HEK293 (cell line): ENCODE data around the gene PRRT1.

Experiments used
- CTCF ChIA-PET: fragments of 350-600 bp; formaldehyde crosslinking; extraction: SDS; loops from one replicate; lab custom pipeline; 2021; ENCODE audit warnings: antibody characterized with exemption; lab: Yijun Ruan, JAX
- POLR2A ChIA-PET: fragments of 300-600 bp; formaldehyde crosslinking; extraction: SDS; loops from one replicate; lab custom pipeline; 2020; ENCODE audit warnings: antibody characterized with exemption, inconsistent platforms; lab: Yijun Ruan, JAX
- H3K27ac ChIP-seq: fragments of 200-500 bp; sonication (Bioruptor generic); 2 replicates; pipeline ENCODE4 v1.5.1; 2014; ENCODE audit warnings: low read depth, low read length, control low read depth, inconsistent platforms; ENCODE audit errors: extremely low read depth
- H3K36me3 ChIP-seq, 2 experiments: fragments of 200-500 bp in 1 of 2; sonication (Bioruptor generic) in 1 of 2; 1 replicate in 1 of 2; 2 replicates in 1 of 2; pipeline ENCODE4 v1.5.1; 2014 to 2017; ENCODE audit warnings: inconsistent platforms in 2 of 2, low read length in 2 of 2; ENCODE audit not compliant: control insufficient read depth in 2 of 2, insufficient read depth in 1 of 2
- H3K4me1 ChIP-seq: fragments of 200-500 bp; sonication (Bioruptor generic); 2 replicates; pipeline ENCODE4 v1.5.1; 2014; ENCODE audit warnings: mild to moderate bottlenecking, low read length, inconsistent platforms; ENCODE audit not compliant: control insufficient read depth, insufficient read depth
- H3K4me3 ChIP-seq: 2 replicates; pipeline ENCODE4 v1.5.1; 2011; ENCODE audit warnings: low read depth, mild to moderate bottlenecking, control low read depth, low read length, moderate library complexity
- H3K9me3 ChIP-seq: fragments of 200-500 bp; sonication (Bioruptor generic); 2 replicates; pipeline ENCODE4 v1.5.1; 2014; ENCODE audit warnings: low read depth, low read length, inconsistent platforms; ENCODE audit not compliant: control insufficient read depth, insufficient read depth
- BCL11A ChIP-seq: fragments of 450-650 bp; formaldehyde crosslinking; IDR thresholded peaks from 2 replicates; pipeline ENCODE4 v1.5.1; 2016; ENCODE audit warnings: low read depth, missing biosample characterization, missing genetic modification characterization
- EGR2 ChIP-seq: fragments of 450-650 bp; formaldehyde crosslinking; IDR thresholded peaks from 2 replicates; pipeline ENCODE4 v1.5.1; 2016; ENCODE audit warnings: low read depth, missing biosample characterization, missing genetic modification characterization
- GLIS1 ChIP-seq: fragments of 450-650 bp; formaldehyde crosslinking; IDR thresholded peaks from 2 replicates; pipeline ENCODE4 v1.5.1; 2016; ENCODE audit warnings: missing biosample characterization, missing genetic modification characterization
- KLF8 ChIP-seq: fragments of 450-650 bp; formaldehyde crosslinking; IDR thresholded peaks from 2 replicates; pipeline ENCODE4 v1.5.1; 2016; ENCODE audit warnings: missing biosample characterization, missing genetic modification characterization
- ZBTB48 ChIP-seq: fragments of 450-650 bp; formaldehyde crosslinking; IDR thresholded peaks from 2 replicates; pipeline ENCODE4 v1.5.1; 2016; ENCODE audit warnings: missing biosample characterization, missing genetic modification characterization
- ZFP3 ChIP-seq: fragments of 450-650 bp; formaldehyde crosslinking; IDR thresholded peaks from 2 replicates; pipeline ENCODE4 v1.5.1; 2016; ENCODE audit warnings: low read depth, missing biosample characterization, missing genetic modification characterization
- ZNF157 ChIP-seq: fragments of 450-650 bp; formaldehyde crosslinking; IDR thresholded peaks from 2 replicates; pipeline ENCODE4 v1.5.1; 2016; ENCODE audit warnings: missing biosample characterization, missing genetic modification characterization
- ZNF175 ChIP-seq: fragments of 450-650 bp; formaldehyde crosslinking; IDR thresholded peaks from 2 replicates; pipeline ENCODE4 v1.5.1; 2016; ENCODE audit warnings: missing biosample characterization, missing genetic modification characterization
- ZNF223 ChIP-seq: fragments of 450-650 bp; formaldehyde crosslinking; IDR thresholded peaks from 2 replicates; pipeline ENCODE4 v1.5.1; 2016; ENCODE audit warnings: missing biosample characterization, missing genetic modification characterization
- ZNF24 ChIP-seq: fragments of 450-650 bp; formaldehyde crosslinking; IDR thresholded peaks from 2 replicates; pipeline ENCODE4 v1.5.1; 2016; ENCODE audit warnings: missing biosample characterization, missing genetic modification characterization
- ZNF335 ChIP-seq: fragments of 450-650 bp; formaldehyde crosslinking; conservative IDR thresholded peaks from 2 replicates; pipeline ENCODE4 v1.5.1; 2016; ENCODE audit warnings: missing biosample characterization, missing genetic modification characterization
- ZNF354C ChIP-seq: fragments of 450-650 bp; formaldehyde crosslinking; IDR thresholded peaks from 2 replicates; pipeline ENCODE4 v1.5.1; 2016; ENCODE audit warnings: missing biosample characterization, missing genetic modification characterization, low read depth, borderline replicate concordance
- ZNF391 ChIP-seq: fragments of 450-650 bp; formaldehyde crosslinking; IDR thresholded peaks from 2 replicates; pipeline ENCODE4 v1.5.1; 2016; ENCODE audit warnings: low read depth, missing biosample characterization, missing genetic modification characterization, borderline replicate concordance
- ZNF510 ChIP-seq: fragments of 450-650 bp; formaldehyde crosslinking; IDR thresholded peaks from 2 replicates; pipeline ENCODE4 v1.5.1; 2018; ENCODE audit warnings: mild to moderate bottlenecking, missing genetic modification characterization, missing biosample characterization; ENCODE audit not compliant: insufficient replicate concordance
- ZNF521 ChIP-seq: fragments of 450-650 bp; formaldehyde crosslinking; IDR thresholded peaks from 2 replicates; pipeline ENCODE4 v1.5.1; 2017; ENCODE audit warnings: missing biosample characterization, mild to moderate bottlenecking, missing genetic modification characterization
- ZNF548 ChIP-seq: fragments of 450-650 bp; formaldehyde crosslinking; IDR thresholded peaks from 2 replicates; pipeline ENCODE4 v1.5.1; 2016; ENCODE audit warnings: missing biosample characterization, missing genetic modification characterization
- ZNF621 ChIP-seq: fragments of 450-650 bp; formaldehyde crosslinking; IDR thresholded peaks from 2 replicates; pipeline ENCODE4 v1.5.1; 2017; ENCODE audit warnings: missing biosample characterization, missing genetic modification characterization
- ZNF670 ChIP-seq: fragments of 450-650 bp; formaldehyde crosslinking; IDR thresholded peaks from 2 replicates; pipeline ENCODE4 v1.5.1; 2016; ENCODE audit warnings: missing biosample characterization, missing genetic modification characterization, low read depth
- ZNF677 ChIP-seq: fragments of 450-650 bp; IDR thresholded peaks from 2 replicates; pipeline ENCODE4 v1.5.0; 2018; ENCODE audit warnings: missing biosample characterization, mild to moderate bottlenecking, missing genetic modification characterization, moderate library complexity
- ZNF76 ChIP-seq: fragments of 450-650 bp; formaldehyde crosslinking; IDR thresholded peaks from 2 replicates; pipeline ENCODE4; 2016; ENCODE audit warnings: low read depth, missing biosample characterization, missing genetic modification characterization, borderline replicate concordance
- TF ChIP-seq, protein P1 (sequence below): fragments of 450-650 bp; formaldehyde crosslinking; IDR thresholded peaks from 2 replicates; pipeline ENCODE4 v1.5.1; 2016; ENCODE audit warnings: missing biosample characterization, missing genetic modification characterization
- TF ChIP-seq, protein P2 (sequence below): fragments of 450-650 bp; formaldehyde crosslinking; IDR thresholded peaks from 2 replicates; pipeline ENCODE4 v1.5.1; 2017; ENCODE audit warnings: missing biosample characterization, missing genetic modification characterization
- TF ChIP-seq, protein P3 (sequence below): fragments of 450-650 bp; formaldehyde crosslinking; IDR thresholded peaks from 2 replicates; pipeline ENCODE4 v1.5.1; 2017; ENCODE audit warnings: missing biosample characterization, missing genetic modification characterization

PRRT1 gene

DNA sequence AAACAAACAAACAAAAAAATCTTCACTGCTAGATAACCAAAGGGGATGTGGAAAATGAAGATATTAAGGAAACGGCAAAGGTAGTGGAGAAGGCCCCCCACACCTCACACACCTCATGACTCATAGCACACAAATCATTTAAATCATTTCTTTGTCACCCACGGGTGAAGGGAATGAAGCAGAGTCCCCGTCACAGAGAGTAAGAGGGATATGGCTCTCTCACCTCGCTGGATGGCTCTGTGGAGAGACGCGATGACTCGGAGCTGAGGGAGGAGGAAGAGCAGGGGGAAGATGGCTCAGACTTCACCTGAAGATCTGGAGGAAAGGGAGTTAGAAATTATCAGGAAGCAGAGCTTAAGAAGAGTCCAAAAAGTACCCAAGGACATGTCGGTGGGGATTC lies 24.9 kb downstream of the PRRT1 start (continued):
- TF ChIP-seq, protein P1, sequence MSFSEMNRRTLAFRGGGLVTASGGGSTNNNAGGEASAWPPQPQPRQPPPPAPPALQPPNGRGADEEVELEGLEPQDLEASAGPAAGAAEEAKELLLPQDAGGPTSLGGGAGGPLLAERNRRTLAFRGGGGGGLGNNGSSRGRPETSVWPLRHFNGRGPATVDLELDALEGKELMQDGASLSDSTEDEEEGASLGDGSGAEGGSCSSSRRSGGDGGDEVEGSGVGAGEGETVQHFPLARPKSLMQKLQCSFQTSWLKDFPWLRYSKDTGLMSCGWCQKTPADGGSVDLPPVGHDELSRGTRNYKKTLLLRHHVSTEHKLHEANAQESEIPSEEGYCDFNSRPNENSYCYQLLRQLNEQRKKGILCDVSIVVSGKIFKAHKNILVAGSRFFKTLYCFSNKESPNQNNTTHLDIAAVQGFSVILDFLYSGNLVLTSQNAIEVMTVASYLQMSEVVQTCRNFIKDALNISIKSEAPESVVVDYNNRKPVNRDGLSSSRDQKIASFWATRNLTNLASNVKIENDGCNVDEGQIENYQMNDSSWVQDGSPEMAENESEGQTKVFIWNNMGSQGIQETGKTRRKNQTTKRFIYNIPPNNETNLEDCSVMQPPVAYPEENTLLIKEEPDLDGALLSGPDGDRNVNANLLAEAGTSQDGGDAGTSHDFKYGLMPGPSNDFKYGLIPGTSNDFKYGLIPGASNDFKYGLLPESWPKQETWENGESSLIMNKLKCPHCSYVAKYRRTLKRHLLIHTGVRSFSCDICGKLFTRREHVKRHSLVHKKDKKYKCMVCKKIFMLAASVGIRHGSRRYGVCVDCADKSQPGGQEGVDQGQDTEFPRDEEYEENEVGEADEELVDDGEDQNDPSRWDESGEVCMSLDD = no peak
- TF ChIP-seq ZNF354C (tag by site-specific recombination) (no peak), KLF8 (tag by site-specific recombination) (no peak), ZNF175 (no peak), GLIS1 (no peak), ZNF548 (no peak), ZNF223 (tag by site-specific recombination) (no peak), ZNF670 (tag by site-specific recombination) (no peak)

DNA sequence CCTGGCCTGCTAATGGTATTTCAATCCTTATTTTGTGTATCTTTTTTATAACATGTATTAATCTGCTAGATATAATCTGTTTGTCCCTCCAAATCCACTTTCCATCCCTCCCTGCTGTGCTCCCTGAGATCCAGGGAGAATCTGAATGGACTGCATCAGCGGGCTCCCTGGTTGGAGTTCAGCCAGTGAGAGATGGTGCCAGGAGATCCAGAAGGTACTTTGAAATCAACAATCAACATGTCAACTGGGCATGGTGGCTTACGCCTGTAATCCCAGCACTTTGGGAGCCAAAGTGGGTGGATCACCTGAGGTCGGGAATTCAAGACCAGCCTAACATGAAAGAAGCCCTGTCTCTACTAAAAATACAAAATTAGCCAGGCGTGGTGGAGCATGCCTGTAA lies 28.1 kb downstream of the PRRT1 start:
- Histone ChIP-seq H3K36me3 (peaks cover 36 to 64% of the 10 kb centered on the region in 2 experiments; a peak in 2 of 3 replicates), H3K4me3 (no peak overlapping the region), H3K27ac (no peak overlapping the region), H3K4me1 (peaks cover 4% of the 10 kb centered on the region), H3K9me3 (no peaks in the 10 kb centered on the region)
- ChIA-PET CTCF (interaction anchor here (0.6 to 1.5 kb wide), 2 partner anchors 31 to 994 kb away, joined by 3 to 4 read pairs; no protein-coding TSS in a partner anchor), POLR2A (interaction anchor here (0.6 to 1.6 kb wide), 2 partner anchors 9 to 32 kb away, joined by 3 read pairs; no protein-coding TSS in a partner anchor)
- TF ChIP-seq ZNF24 (tag by site-specific recombination) = no peak
- no peak for TF ChIP-seq ZNF510 (tag by site-specific recombination)
- no peak for TF ChIP-seq ZNF335 (tag by site-specific recombination)
- no peak for TF ChIP-seq ZNF76 (tag by site-specific recombination)
- TF ChIP-seq ZBTB48 (tag by site-specific recombination) = no peak
- TF ChIP-seq ZNF621 (tag by site-specific recombination) = no peak
- no peak for TF ChIP-seq ZNF157 (tag by site-specific recombination)
- TF ChIP-seq ZNF521 (tag by site-specific recombination) = no peak
- TF ChIP-seq, protein P2, sequence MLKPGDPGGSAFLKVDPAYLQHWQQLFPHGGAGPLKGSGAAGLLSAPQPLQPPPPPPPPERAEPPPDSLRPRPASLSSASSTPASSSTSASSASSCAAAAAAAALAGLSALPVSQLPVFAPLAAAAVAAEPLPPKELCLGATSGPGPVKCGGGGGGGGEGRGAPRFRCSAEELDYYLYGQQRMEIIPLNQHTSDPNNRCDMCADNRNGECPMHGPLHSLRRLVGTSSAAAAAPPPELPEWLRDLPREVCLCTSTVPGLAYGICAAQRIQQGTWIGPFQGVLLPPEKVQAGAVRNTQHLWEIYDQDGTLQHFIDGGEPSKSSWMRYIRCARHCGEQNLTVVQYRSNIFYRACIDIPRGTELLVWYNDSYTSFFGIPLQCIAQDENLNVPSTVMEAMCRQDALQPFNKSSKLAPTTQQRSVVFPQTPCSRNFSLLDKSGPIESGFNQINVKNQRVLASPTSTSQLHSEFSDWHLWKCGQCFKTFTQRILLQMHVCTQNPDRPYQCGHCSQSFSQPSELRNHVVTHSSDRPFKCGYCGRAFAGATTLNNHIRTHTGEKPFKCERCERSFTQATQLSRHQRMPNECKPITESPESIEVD (tag by site-specific recombination) = no peak
- TF ChIP-seq BCL11A = no peak
- TF ChIP-seq EGR2 (tag by site-specific recombination) = no peak
- TF ChIP-seq ZNF677 (tag by site-specific recombination) = no peak
- TF ChIP-seq ZFP3 = no peak
- TF ChIP-seq, protein P3, sequence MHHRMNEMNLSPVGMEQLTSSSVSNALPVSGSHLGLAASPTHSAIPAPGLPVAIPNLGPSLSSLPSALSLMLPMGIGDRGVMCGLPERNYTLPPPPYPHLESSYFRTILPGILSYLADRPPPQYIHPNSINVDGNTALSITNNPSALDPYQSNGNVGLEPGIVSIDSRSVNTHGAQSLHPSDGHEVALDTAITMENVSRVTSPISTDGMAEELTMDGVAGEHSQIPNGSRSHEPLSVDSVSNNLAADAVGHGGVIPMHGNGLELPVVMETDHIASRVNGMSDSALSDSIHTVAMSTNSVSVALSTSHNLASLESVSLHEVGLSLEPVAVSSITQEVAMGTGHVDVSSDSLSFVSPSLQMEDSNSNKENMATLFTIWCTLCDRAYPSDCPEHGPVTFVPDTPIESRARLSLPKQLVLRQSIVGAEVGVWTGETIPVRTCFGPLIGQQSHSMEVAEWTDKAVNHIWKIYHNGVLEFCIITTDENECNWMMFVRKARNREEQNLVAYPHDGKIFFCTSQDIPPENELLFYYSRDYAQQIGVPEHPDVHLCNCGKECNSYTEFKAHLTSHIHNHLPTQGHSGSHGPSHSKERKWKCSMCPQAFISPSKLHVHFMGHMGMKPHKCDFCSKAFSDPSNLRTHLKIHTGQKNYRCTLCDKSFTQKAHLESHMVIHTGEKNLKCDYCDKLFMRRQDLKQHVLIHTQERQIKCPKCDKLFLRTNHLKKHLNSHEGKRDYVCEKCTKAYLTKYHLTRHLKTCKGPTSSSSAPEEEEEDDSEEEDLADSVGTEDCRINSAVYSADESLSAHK (tag by site-specific recombination) = no peak
- TF ChIP-seq ZNF391 (tag by site-specific recombination) = no peak
- no peak for TF ChIP-seq ZNF354C (tag by site-specific recombination)
